Neural progenitor cell (in vitro differentiated cells): Measurements from ENCODE around the gene PHACTR1.

Source experiments
- CTCF ChIP-seq: fragments of 200-600 bp; sonication (generic); IDR thresholded peaks from 2 replicates; pipeline ENCODE4 v1.5.1; 2017; ENCODE audit warnings: antibody characterized with exemption, mild to moderate bottlenecking
- EZH2 ChIP-seq: fragments of 200-600 bp; sonication (generic); IDR thresholded peaks from 2 replicates; pipeline ENCODE4 v1.6.1; 2017; ENCODE audit warnings: antibody characterized with exemption, mild to moderate bottlenecking, moderate library complexity

DNA sequence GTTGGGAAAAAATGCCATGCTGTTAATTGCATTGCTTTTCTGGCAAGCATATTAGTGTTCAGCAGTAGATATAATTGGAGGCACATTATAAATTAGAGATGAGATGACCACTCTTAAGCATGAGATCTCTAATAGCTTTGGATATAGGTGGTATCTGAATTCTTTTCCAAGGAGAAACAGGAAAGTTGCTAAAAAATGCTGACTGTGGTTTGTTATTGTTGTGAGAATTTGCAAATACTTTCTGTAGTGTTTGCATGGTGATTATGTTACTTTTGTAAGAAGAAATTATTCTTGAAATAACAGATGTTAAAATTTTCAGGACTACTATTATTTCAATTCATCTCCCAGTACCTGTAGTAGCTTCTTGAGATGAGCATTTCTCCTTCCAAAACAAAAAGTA is 386.6 kb downstream of the PHACTR1 start:
- TF ChIP-seq CTCF: no peak
- TF ChIP-seq EZH2: no peak
